Measurements from ENCODE around the gene NT5M.
A peak's percentile ranks its signal among the peaks of the same experiment; 100 is the strongest.

The NT5M gene

DNA sequence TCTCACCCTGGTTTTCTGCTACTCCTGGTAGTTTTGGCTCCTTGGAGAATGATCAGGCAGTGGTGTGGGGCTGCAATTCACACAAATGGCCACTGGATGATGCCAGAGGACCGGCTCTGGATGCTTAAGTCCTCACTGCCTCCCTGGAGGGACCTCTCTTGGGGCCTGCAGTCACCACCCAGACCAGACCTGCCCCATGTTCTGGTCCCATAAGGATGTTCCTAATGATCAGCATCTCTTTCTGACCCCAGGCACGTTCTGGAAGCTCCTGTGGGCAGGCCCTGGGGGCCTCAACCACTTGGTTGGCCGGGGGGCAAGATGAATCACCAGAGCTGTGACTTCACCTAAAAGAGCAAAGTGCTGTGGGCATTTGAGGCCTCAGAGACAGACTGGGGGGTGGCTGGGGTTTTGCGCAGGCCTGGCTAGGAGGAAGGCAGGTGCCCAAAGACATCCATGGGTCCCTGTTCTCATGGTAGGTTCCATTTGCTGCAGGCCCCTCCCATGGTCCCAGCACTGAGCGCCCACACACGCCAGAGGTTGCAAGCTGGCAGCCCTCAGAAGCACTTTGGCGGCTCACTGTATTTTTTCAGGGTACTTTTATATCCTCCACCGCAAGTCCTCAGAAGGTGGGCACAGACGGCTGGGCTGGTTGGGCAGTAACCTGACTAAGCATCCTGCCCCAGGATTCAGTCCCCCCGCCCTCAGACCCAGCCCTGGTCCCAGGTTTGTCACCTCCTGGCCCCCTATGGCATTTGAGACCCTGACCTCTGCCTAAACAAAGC is 53.2 kb downstream of the NT5M start:
- peak; percentile 32 for DNase-seq

- no peak for DNase-seq
These were observed 53.7 kb downstream of the NT5M start for GRCh38 chr17:17356931-17357270.

- no peak for DNase-seq
These were observed 55.0 kb downstream of the NT5M start for GRCh38 chr17:17358060-17358751.

DNA sequence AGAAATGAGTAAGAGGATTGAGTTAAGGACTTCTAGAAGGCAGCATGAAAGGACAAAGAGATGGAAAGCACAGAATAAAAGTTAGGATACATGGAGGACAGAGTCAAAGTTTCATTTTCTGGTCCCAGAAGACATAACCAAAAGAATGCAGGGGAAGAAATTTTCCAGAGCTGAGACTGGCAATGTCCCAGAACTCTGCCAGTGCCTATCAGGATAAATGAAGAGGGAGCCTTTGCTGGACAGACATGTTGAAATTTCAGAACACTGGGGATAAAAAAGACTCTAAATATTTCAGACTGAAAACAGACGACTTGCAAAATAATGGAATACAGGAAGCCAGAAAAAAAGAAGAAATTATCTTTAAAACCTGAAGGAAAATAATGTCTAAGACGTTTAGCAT is 55.7 kb downstream of the NT5M start:
- DNase-seq: no peak

- no peak for DNase-seq
These were observed 56.1 kb downstream of the NT5M start for GRCh38 chr17:17359271-17359670.

DNA sequence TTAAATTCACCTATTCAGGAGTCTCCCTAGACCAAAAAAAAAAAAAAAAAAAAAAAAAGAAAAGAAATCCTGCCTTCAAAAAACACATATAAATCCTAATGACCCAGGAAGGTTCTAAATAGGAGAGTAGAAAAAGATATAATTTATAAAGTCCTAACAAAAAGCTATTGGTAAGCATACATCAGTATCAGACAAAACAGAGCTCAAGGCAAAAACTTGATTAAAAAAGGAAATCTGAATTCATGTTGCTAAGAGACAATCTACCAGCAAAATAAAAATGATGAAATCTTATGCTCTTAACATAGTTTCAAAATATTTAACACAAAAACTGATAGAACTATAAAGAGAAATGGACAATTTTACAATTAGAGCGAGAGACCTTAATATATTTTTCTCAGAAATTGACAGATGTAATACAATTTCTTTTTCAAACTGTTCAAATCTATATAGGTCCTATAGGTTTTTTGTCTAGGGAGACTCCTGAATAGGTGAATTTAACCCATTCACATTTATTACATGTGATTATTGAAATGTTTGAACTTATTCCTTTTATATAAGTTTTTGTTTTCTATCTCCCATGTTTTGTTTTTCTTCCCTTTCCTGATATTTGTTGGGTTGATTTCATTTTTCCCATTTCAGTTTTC is 57.0 kb downstream of the NT5M start:
- no peak for DNase-seq

- peak; percentile 15 for DNase-seq
These were observed 58.3 kb downstream of the NT5M start for GRCh38 chr17:17361543-17361866.

DNA sequence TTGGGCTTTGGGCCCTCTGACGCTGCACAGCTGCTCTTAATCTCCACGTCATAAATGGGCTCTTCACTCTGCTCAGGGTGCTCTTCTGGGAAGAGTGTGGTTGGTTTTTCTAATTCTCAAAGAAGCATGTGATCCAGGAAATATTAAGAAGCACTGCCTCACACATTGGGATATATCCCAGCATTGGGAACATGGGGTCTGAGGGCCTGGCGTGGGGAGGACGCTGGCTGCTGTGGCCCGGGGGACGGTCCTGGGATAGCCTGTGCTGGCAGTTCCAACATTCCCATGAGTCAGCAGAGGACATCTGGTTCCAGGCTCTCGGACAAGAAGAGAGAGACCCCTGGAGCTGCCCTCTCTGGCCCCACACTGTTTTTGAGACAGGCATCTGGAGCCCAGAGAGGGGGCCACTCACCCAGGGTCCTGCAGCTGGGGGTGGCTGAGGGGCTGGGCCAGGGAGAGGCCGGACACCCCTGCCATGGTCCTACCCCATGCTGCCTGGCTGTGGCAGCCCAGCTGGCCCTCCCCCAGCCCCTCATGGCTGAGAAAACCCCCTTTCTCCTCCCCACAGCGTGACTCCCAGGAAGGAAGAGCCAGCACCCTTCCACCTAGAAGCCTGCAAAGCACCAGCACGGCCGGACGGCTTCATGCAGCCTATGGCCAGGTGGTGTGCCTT is 58.8 kb downstream of the NT5M start:
- DNase-seq: no peak

DNA sequence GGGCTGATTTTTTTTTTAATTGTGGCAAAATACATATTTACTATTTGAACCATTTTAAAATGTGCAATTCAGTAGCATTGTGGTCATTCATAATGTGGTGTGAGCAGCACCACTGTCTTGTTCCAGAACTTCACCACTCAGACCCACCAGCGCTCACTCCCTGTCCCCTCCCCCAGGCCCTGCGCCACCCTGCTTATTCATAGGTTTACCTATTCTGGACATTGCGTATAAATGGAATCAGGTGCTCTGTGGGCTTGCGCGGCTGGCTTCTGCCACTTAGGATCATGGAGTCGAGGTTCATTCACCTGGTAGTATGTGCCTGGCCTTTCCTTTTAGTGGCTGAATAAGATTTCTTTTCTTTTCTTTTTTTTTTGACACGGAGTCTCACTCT is 59.4 kb downstream of the NT5M start:
- no peak for DNase-seq

GRCh38 chr17:17363638-17364337 is 60.6 kb downstream of the NT5M start:
- no peak for DNase-seq

DNA sequence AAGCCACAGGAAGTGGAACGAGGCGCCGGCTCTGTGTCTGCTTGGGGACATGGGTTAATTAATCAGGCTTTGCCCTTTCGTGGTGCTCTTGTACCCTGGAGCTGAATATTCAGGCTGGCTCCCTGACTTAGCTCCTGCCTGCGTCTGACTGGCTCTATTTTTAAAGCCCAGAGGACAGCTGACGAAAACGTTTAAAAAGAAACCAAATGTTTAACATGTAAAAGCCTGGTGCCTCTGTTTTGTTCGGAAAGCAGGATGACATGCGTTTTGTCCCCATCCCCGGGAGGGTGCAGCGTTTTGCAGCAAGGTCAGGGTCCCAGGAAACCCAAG is 61.1 kb downstream of the NT5M start:
- DNase-seq: no peak

DNA sequence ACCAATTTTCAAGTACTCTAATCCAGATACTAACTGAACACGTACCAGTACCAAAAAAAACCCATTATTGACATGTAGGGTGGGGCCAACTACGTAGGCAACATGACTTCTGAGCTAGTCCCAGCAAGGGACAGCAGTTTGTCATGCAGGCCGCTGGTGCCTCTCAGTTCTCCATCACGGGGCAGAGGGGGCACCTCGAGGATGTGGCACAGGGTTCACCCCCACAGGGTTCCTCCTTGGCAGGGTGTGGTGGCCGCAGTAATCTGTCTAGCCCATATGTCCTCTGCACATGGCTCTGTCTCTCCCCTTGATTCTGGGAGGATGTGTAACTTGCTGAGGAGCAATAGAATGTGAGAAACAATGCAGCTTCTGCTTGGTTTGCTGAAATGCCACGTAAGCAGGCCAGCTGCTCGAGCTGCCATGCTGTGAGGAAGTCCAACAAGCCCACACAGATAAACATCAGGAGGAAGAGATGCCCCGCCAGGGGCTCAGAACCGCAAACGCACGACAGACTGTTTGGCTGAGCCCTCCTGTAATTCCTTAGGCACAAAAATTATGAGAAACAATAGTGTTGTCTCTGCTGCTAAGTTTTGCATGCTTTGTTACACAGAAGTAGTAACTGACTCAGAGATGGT is 62.4 kb downstream of the NT5M start:
- no peak for DNase-seq

DNA sequence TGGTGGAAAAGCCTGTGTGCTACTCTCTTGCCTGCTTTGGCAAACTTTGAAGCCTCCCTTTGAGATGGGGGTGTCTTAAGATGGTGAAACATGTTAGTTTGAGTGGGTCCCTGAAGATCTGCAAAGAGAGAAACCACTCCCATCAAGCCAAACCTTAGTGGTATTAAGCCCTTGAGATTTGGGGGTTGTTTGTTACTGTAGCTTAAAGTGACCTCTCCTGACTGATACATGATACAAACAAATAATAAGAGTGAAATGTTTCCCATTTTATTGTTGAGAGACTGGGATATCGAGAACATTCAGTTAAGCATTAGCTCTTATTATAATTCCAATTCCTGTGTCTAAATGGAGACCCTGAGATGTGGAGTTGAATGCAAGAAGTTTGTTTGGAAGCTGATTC is 63.1 kb downstream of the NT5M start:
- DNase-seq: no peak

DNA sequence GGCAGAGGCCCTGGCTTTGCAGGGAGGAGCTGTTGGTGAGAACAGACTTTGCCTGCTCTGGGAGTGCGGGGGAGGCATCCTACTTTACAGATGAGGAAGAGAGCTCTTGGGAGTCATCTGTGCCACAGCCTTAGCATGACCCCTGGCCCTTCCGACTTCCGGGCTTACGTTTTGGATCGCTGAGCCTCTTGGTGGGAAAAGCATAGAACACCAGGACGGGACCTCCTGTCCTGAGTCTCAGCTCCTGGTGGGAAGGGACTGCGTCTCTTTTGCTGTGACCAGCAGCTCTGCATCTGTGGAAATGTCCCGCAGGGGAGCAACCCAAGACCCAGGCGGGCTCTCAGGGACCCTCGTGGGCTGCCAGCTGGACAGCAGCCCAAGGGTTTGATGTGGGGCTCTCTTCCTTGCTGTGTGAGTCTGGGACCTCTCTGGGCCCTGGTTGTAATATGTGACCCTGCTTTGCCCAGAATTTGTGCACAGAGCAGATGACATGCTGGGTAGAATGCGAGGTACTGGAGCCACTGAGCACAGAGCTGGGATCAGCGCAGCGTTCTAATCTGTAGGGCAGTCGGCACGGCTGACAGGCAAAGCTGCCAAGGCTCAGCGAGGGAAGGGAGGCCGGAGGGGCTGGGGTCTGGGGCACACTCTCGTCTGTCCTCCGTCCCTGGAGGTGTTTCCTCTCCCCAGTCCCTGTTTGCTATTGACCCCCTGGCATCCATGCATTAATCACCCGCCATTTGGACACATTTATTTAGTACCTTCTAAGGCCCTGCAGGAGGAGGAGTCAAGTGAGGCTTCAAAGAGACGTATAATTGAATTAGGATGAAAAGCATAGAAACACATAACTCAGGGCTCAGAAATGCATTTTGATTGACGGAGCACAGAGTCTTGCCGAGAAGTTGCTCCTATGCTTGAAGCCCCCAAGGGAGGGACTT is 64.0 kb downstream of the NT5M start:
- no peak for DNase-seq

DNA sequence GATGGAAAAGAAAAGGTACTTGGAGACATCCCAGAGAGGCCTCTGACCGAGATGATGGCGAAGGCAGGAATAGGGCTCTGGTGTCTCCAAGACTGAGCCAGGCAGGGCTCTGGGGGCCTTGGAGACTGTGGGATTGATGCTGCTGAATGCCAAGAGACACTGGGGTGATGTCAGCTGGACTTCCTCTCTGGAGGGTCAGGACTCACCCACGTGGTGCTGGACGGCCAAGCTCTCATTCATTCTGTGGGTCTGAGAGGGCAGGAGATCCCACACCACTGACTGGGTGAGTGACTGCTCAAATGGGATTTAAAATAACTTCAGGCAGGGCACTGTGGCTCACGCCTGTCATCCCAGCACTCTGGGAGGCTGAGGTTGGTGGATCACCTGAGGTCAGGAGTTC is 64.8 kb downstream of the NT5M start:
- no peak for DNase-seq

DNA sequence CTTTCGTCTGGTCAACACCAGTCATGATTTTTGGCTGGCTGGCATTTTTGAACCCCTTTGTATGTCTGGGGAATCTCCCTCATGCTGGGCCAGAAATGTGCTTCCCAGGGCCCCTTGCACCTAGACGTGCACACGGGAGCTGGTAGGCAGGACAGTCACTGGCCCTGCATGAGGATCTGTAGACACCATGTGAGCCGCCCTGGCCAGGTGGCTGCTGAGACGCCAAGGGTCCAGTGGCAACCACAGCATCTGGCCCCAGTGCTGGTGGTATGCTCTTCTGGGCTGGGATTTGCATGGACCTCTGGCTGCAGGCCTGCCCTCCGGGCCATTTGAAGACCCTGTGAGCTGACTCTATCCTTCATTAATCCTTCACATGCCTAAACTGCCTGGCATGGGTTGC is 67.5 kb downstream of the NT5M start:
- no peak for DNase-seq

DNA sequence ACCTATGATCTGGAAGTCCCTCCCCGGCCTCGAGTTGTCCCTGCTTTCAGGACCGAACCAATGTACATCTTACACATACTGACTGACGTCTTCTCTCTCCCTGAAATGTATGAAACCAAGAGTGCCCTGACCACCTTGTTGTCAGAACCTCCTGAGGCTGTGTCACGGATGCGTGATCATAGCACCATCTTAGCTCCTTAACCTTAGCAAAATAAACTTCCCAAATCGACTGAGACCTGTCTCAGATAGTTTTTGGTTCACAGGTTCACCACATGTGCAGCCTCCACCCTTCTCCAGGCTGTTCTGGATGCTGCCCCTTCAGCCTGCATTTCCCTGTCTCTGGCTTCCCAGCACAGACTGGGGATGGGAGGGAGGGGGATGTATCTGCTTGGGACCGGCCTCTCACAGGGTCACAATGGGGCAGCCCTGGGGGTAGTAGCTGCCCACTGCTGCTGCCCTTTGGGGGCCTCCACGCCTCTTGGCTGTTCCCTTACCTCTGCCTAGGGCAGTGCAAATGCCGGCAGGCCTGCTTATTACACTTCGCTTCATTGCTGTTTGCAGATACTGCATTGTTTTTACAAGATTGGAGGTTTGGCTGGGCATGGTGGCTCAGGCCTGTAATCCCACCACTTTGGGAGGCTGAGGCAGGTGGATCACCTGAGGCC is 69.8 kb downstream of the NT5M start:
- DNase-seq: no peak

DNA sequence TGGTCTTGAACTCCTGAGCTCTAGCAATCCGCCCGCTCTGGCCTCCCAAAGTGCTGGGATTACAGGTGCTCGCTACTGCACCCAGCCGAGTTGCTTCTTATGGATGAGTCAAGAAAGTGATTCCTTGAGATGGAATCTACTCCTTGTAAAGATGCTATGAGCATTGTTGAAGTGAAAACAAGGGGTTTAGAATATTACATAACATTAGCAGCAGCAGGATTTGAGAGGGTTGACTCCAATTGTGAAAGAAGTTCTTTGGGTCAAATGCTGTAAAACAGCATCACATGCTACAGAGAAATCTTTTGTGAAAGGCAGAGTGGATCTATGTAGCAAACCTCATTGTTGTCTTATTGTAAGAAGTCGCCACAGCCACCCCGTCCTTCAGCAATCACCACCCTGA is 72.7 kb downstream of the NT5M start:
- DNase-seq: no peak

- no peak for DNase-seq
These were observed 73.2 kb downstream of the NT5M start for GRCh38 chr17:17376362-17376761.

DNA sequence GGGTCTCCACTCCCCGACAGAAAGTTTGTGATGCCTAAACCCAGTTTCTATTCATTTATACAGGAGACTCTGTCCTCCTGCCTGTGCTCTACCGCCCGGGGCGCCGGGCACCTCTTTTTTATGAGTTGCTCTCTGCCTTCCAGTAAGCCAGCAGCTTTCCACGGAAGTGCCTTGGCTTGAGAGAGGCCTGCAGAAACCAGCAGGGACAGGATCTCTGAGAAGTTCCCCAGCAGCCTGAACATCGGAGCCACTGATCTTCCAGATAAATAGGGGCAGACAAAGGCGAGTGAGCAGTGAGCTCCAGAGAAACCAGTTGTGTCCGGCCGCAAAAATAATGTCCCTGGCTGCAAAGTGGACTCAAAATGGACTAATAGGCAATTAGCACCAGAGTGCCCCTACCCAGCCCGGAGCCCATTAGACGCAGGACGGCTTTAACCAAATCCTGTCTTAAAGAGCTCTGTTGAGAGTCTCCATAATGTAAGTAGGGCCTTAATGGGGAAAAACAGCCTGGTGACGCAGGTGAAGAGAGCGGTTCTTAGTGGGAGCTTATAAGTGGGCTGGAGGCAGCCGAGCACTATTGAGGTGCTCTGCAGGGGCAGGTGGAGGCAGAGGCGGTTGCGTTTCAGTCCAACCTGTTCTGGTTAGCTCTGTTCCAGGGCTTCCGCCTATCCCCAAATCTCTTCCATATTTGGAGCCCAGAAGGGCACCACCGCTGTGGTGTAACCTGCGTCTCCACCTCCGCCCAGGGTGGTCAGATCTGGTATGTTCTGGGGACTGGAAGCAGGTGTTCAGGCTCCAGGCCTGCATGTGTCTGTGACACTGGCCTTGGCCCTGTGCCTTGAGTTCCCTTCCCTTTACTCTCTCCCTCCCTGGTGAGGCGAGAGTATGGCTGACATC is 74.1 kb downstream of the NT5M start:
- DNase-seq: no peak

All from NCI-H446 treated with DMSO at 0.1 percent for 48 hours (cell line).